ENCODE measurements around the gene ME3.

ME3 gene

GRCh38 chr11:86672007-86672621 is at the start of gene ME3:
ME3 (minus strand) TSS chr11:86672616.
- Histone ChIP-seq H3K4me3 (ENCODE audit: low read depth, low read length) (peak within 1 kb of the TSS; percentile 78), H3K27ac (peak within 1 kb of the TSS; percentile 82), H3K27me3 (replicated peaks) (no peaks in the 10 kb centered on the region), H3K36me3 (replicated peaks) (no peaks in the 10 kb centered on the region)
- in situ Hi-C loops (cut with HindIII; ENCODE audit: low pct_ligation_motif_present, low sequenced_read_pairs): no loop called here
- TF ChIP-seq CTCF (IDR thresholded peaks at IDR 0.05; ENCODE audit: low read depth, low read length, missing control alignments): peak; percentile 2
- no peak for DNase-seq

- no peak for DNase-seq
- no peak overlapping the region for H3K4me3 ChIP-seq (ENCODE audit: low read depth, low read length)
- in situ Hi-C loops (cut with HindIII; ENCODE audit: low pct_ligation_motif_present, low sequenced_read_pairs): no loop called here
- peak overlapping the region; percentile 2 for H3K27ac ChIP-seq
- TF ChIP-seq CTCF (IDR thresholded peaks at IDR 0.05; ENCODE audit: low read depth, low read length, missing control alignments): no peak
- H3K36me3 ChIP-seq (replicated peaks): no peaks in the 10 kb centered on the region
- H3K27me3 ChIP-seq (replicated peaks): no peaks in the 10 kb centered on the region
Observed at GRCh38 chr11:86722006-86722405, 49.6 kb upstream of the ME3 start.

- Histone ChIP-seq H3K27me3 (replicated peaks) (no peaks in the 10 kb centered on the region), H3K4me3 (ENCODE audit: low read depth, low read length) (no peak overlapping the region), H3K27ac (peak overlapping the region; percentile 78), H3K36me3 (replicated peaks) (no peaks in the 10 kb centered on the region)
- TF ChIP-seq CTCF (IDR thresholded peaks at IDR 0.05; ENCODE audit: low read depth, low read length, missing control alignments): no peak
- in situ Hi-C loops (cut with HindIII; ENCODE audit: low pct_ligation_motif_present, low sequenced_read_pairs): no loop called here
- DNase-seq: no peak
Observed at GRCh38 chr11:86720546-86720945, 48.1 kb upstream of the ME3 start.

- H3K36me3 ChIP-seq (replicated peaks): no peaks in the 10 kb centered on the region
- in situ Hi-C loops (cut with HindIII; ENCODE audit: low pct_ligation_motif_present, low sequenced_read_pairs): no loop called here
- H3K4me3 ChIP-seq (ENCODE audit: low read depth, low read length): no peak overlapping the region
- no peaks in the 10 kb centered on the region for H3K27me3 ChIP-seq (replicated peaks)
- no peak for TF ChIP-seq CTCF (IDR thresholded peaks at IDR 0.05; ENCODE audit: low read depth, low read length, missing control alignments)
- peak overlapping the region; percentile 78 for H3K27ac ChIP-seq
- peak; percentile 72 for DNase-seq
Observed at GRCh38 chr11:86719781-86720463, 47.5 kb upstream of the ME3 start.

GRCh38 chr11:86718999-86719398 is 46.6 kb upstream of the ME3 start:
- in situ Hi-C loops (cut with HindIII; ENCODE audit: low pct_ligation_motif_present, low sequenced_read_pairs): no loop called here
- DNase-seq: no peak
- no peak overlapping the region for H3K4me3 ChIP-seq (ENCODE audit: low read depth, low read length)
- no peaks in the 10 kb centered on the region for H3K27me3 ChIP-seq (replicated peaks)
- H3K36me3 ChIP-seq (replicated peaks): no peaks in the 10 kb centered on the region
- TF ChIP-seq CTCF (IDR thresholded peaks at IDR 0.05; ENCODE audit: low read depth, low read length, missing control alignments): no peak
- no peak overlapping the region for H3K27ac ChIP-seq

Data from brain microvascular endothelial cell (primary cell).